Measurements from ENCODE around the gene OR2T11. TPM values are rescaled to one million over a fixed set of nuclear protein-coding genes. Genes with fewer than 3 reads are reported as not detected.
A peak's percentile ranks its signal among the peaks of the same experiment; 100 is the strongest.
"Not testable (repeated sequence)": the region's sequence is repeated elsewhere in the genome, so short reads cannot be mapped to it uniquely, and the experiment has no call there.

Gene OR2T11
- total RNA-seq = not detected
- long read RNA-seq, donor 1 = 0 reads
- long read RNA-seq, donor 2 = 0 reads

- peak; percentile 26 for ATAC-seq
- intact Hi-C loops (cut with DNase I, micrococcal nuclease); DNase-seq; H3K9me3 ChIP-seq; H3K36me3 ChIP-seq (ENCODE audit: low read depth); H3K4me1 ChIP-seq (ENCODE audit: low read depth); H3K4me3 ChIP-seq: not testable (repeated sequence)
Observed at GRCh38 chr1:248634991-248635390, at the start of gene OR2T11. Gene OR2T11 (minus strand): TSS chr1:248635091. CDS start chr1:248627128, 7,963 bp downstream.

GRCh38 chr1:248681651-248682050, 46.8 kb upstream of the OR2T11 start:
- Histone ChIP-seq H3K4me3 (no peak overlapping the region), H3K4me1 (ENCODE audit: low read depth) (no peaks in the 10 kb centered on the region), H3K9me3 (no peaks in the 10 kb centered on the region), H3K36me3 (ENCODE audit: low read depth) (no peaks in the 10 kb centered on the region)
- no peak for DNase-seq
- intact Hi-C loops (cut with DNase I, micrococcal nuclease) = no loop called here
- TF ChIP-seq CTCF (IDR thresholded peaks at IDR 0.05) = no peak
- ATAC-seq = no peak

GRCh38 chr1:248670003-248670402, 35.1 kb upstream of the OR2T11 start:
- Histone ChIP-seq H3K9me3 (peaks cover 15% of the 10 kb centered on the region), H3K4me1 (ENCODE audit: low read depth) (no peaks in the 10 kb centered on the region), H3K4me3 (no peak overlapping the region), H3K36me3 (ENCODE audit: low read depth) (no peaks in the 10 kb centered on the region)
- ATAC-seq (no peak), DNase-seq (no peak)
- TF ChIP-seq CTCF (IDR thresholded peaks at IDR 0.05) = no peak
- intact Hi-C loops (cut with DNase I, micrococcal nuclease) = no loop called here

GRCh38 chr1:248663453-248664328, 28.8 kb upstream of the OR2T11 start:
- H3K9me3 ChIP-seq; H3K4me1 ChIP-seq (ENCODE audit: low read depth); H3K36me3 ChIP-seq (ENCODE audit: low read depth); ATAC-seq; intact Hi-C loops (cut with DNase I, micrococcal nuclease); H3K4me3 ChIP-seq: not testable (repeated sequence)
- DNase-seq = peak in 1 of 3 donors; percentile 13

GRCh38 chr1:248656797-248657196, 21.9 kb upstream of the OR2T11 start:
- intact Hi-C loops (cut with DNase I, micrococcal nuclease); H3K4me1 ChIP-seq (ENCODE audit: low read depth); H3K9me3 ChIP-seq: not testable (repeated sequence)

GRCh38 chr1:248655354-248655753, 20.5 kb upstream of the OR2T11 start, which contains the start of gene OR2T27:
Gene OR2T27 (minus strand): TSS chr1:248655528. CDS start chr1:248650884, 4,644 bp downstream.
- H3K4me1 ChIP-seq (ENCODE audit: low read depth); H3K4me3 ChIP-seq; intact Hi-C loops (cut with DNase I, micrococcal nuclease); ATAC-seq; H3K9me3 ChIP-seq; H3K36me3 ChIP-seq (ENCODE audit: low read depth); DNase-seq: not testable (repeated sequence)

More at GRCh38 chr1:248656797-248657196, 21.9 kb upstream of the OR2T11 start:
- ATAC-seq; DNase-seq; H3K36me3 ChIP-seq (ENCODE audit: low read depth); H3K4me3 ChIP-seq: not testable (repeated sequence)

- H3K4me3 ChIP-seq; ATAC-seq; intact Hi-C loops (cut with DNase I, micrococcal nuclease); H3K4me1 ChIP-seq (ENCODE audit: low read depth); H3K9me3 ChIP-seq; H3K36me3 ChIP-seq (ENCODE audit: low read depth); DNase-seq: not testable (repeated sequence)
Observed at GRCh38 chr1:248648770-248649536, 14.1 kb upstream of the OR2T11 start.

GRCh38 chr1:248645178-248645577, 10.3 kb upstream of the OR2T11 start, which contains the start of gene OR2T35:
Gene OR2T35 (minus strand): TSS chr1:248645278. CDS start chr1:248639258, 6,020 bp downstream.
- DNase-seq; H3K4me1 ChIP-seq (ENCODE audit: low read depth); H3K4me3 ChIP-seq; H3K36me3 ChIP-seq (ENCODE audit: low read depth); intact Hi-C loops (cut with DNase I, micrococcal nuclease); ATAC-seq; H3K9me3 ChIP-seq: not testable (repeated sequence)

GRCh38 chr1:248642971-248643651, 8.2 kb upstream of the OR2T11 start:
- H3K4me3 ChIP-seq; DNase-seq; H3K4me1 ChIP-seq (ENCODE audit: low read depth); H3K36me3 ChIP-seq (ENCODE audit: low read depth); H3K9me3 ChIP-seq; intact Hi-C loops (cut with DNase I, micrococcal nuclease): not testable (repeated sequence)
- ATAC-seq = peak; percentile 21

- H3K4me1 ChIP-seq (ENCODE audit: low read depth); intact Hi-C loops (cut with DNase I, micrococcal nuclease); DNase-seq; H3K4me3 ChIP-seq; H3K36me3 ChIP-seq (ENCODE audit: low read depth); H3K9me3 ChIP-seq; ATAC-seq: not testable (repeated sequence)
Observed at GRCh38 chr1:248641583-248641982, 6.7 kb upstream of the OR2T11 start.

GRCh38 chr1:248640906-248641305, 6.0 kb upstream of the OR2T11 start:
- H3K36me3 ChIP-seq (ENCODE audit: low read depth); ATAC-seq; H3K4me1 ChIP-seq (ENCODE audit: low read depth); DNase-seq; H3K4me3 ChIP-seq; H3K9me3 ChIP-seq; intact Hi-C loops (cut with DNase I, micrococcal nuclease): not testable (repeated sequence)

Data from mucosa of descending colon (tissue), 3 donors.